Measurements from ENCODE around the gene VPS8.
"Not testable (repeated sequence)": the region's sequence is repeated elsewhere in the genome, so short reads cannot be mapped to it uniquely, and the experiment has no call there.

VPS8 gene

GRCh38 chr3:184880276-184881019, 68.5 kb downstream of the VPS8 start:
- no peak for DNase-seq

DNA sequence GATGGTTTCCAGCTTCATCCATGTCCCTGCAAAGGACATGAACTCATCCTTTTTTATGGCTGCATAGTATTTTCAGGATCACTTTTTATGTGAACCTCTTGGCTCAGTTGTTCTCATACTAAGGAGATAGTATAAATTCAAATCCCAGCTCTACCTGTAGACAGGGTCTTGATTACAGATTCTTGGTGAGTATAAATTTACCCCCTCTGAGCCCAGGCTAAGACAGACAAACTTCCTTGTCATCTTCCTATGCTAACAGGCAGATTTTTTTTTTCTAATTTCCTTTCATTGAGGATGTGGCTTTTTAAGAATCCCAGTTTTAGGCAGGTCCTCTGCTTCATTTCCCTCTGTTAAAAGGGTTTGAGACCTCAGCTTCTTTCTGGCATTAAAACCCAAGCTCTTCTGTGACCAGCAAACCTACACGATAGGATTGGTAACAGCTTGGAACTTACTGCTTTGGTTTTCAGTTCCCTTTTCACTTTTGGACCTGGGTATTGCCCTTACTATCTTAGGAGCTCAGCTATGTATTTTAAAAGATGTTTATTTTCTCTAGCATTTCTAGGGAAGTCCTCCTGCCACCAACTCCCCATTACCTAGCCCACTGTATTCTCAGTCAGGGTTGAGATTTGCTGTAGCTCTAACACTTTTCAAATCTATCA, 72.5 kb downstream of the VPS8 start:
- no peak for DNase-seq

- DNase-seq: no peak
These were observed 73.1 kb downstream of the VPS8 start for GRCh38 chr3:184885112-184885511.

- no peak for DNase-seq
These were observed 75.6 kb downstream of the VPS8 start for GRCh38 chr3:184887574-184887973.

GRCh38 chr3:184889312-184889904, 77.4 kb downstream of the VPS8 start:
- DNase-seq: no peak

GRCh38 chr3:184894051-184894450, 82.1 kb downstream of the VPS8 start:
- DNase-seq: no peak

- no peak for DNase-seq
These were observed 83.4 kb downstream of the VPS8 start for GRCh38 chr3:184895350-184895749.

GRCh38 chr3:184896336-184896735, 84.4 kb downstream of the VPS8 start:
- DNase-seq: no peak

GRCh38 chr3:184899953-184900595, 88.1 kb downstream of the VPS8 start:
- no peak for DNase-seq

- not testable (repeated sequence) for DNase-seq
These were observed 95.1 kb downstream of the VPS8 start for GRCh38 chr3:184907031-184907430.

GRCh38 chr3:184907681-184908649, 96.0 kb downstream of the VPS8 start:
- no peak for DNase-seq

- DNase-seq: no peak
These were observed 96.9 kb downstream of the VPS8 start for GRCh38 chr3:184908859-184909258.

DNA sequence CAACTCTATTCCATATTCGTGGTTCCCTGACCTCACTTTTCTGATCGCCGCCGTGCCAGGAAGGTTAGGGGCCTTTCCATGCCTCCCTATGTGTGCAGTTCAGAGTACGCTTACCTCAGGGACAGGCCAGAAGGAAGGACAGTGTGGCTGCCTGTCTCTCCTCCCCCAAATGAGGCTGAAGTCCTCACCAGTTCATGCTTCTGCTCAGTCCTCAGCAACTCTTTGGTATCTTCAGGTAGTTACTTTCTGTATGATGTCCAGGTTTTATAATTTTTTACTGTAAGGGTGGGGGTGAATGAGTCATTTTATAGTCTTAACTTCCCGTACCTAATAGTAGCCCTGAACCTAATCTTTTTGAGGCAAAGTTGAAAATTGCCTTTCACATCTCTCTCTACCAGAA, 98.7 kb downstream of the VPS8 start:
- no peak for DNase-seq

GRCh38 chr3:184911570-184911969, 99.6 kb downstream of the VPS8 start:
- no peak for DNase-seq

DNA sequence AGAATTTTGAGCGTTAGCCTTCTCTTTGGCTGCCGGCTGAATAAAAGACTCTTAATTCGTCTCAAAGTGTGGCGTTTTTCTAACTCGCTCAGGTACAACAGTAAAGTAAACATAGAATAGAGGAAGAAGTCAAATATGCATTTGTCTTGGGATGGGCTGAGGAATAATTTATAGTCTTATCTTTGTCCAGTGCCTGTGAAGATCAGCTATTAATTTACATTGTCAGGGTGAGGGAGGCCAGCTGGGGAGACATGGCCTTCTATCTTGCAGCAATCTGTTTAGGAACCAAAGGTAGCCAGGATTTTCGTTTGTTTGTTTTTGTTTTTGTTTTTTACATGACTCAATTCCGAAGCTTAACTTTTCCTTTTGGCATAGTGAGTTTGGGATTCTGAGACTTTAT, 100.2 kb downstream of the VPS8 start:
- DNase-seq: no peak

DNA sequence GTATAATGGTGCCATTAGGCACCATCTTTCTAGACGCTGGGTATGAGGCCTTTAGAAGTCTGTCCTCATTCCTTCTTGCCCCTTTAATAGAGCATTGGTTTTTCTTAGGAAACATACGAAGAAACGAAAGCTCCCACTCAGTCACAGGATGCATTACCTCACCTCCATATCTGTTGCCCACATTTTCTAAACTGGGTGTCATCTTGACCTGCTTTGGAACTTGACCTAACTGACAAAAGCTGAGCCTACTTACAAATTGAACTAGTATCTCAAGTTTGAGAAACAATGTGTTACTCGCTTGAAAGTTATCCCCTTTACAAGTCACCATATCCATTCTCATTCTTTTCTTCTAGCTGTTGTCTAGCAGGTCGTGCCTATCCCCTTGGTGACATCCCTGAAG, 102.7 kb downstream of the VPS8 start:
- DNase-seq: no peak

- DNase-seq: no peak
These were observed 106.8 kb downstream of the VPS8 start for GRCh38 chr3:184918750-184919149.

GRCh38 chr3:184919651-184920050, 107.7 kb downstream of the VPS8 start:
- no peak for DNase-seq

GRCh38 chr3:184924547-184924946, 112.6 kb downstream of the VPS8 start:
- no peak for DNase-seq

DNA sequence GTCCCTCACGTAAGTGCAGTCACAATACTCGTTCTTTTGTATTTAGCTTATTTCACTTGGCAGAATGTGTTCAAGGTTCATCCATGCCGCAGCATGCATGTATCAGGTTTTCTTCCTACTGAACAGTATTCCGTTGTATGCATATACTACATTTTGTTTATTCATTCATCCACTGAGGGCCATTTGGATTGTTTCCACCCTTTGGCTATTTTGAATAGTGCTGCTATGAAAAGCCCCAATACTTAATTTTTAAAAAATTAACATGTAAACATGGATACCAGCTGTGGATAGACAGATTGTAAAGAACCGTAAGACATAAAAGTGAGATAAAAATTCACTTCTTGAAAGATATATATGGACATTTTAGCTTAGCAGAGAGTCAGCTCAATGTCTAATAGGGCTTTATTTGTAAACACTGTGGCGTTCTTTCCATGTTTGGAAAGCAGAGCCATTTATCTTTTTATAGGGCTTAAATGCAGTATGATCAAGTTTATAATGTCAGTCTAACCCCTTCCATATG, 115.9 kb downstream of the VPS8 start:
- DNase-seq: no peak

DNA sequence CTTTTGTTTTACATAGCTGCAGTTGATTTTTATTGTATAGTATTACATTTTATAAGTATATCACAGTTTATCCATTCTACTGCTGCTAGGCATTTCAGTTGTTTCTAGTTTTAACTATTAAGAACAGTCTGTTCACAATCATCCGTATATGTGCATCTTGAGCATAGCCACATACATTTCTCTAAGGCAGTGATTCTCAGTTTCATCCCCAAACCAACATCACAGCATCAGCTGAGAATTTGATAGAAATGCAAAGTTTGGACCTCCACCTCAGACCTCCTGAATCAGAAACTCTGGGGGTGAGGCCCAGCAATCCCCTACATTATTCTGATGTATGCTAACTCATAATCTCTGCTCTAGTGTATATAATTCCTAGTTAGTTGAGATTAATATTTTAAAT, 120.8 kb downstream of the VPS8 start:
- DNase-seq: no peak

DNA sequence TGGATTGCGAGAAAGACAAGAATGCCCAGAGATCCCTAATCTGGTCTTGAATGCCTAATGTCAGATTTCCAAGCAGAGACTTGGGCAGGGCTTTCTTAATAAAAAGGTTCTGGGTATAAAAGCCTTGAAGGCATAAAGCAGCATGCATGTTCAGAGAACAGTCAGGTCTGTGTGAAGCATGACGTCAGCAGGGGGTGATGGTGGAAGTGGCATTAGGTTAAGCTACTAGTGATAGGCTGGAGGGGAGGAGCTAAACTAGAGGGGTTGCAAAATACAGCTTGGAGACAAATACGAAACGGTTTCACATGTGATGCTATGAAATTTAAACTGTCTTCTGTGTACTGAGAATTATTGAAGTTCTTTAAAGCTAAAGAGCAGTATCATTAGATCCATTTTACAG, 125.6 kb downstream of the VPS8 start:
- DNase-seq: no peak

All from activated effector memory CD4-positive, alpha-beta T cell treated with anti-CD3 and anti-CD28 coated beads, Interleukin-2, amount 50 U/mL, for 16 hours (primary cell).